Measurements from ENCODE around the gene VAT1. TPM values are rescaled to one million over a fixed set of nuclear protein-coding genes. Genes with fewer than 3 reads are reported as not detected.
"Not testable (repeated sequence)": the region's sequence is repeated elsewhere in the genome, so short reads cannot be mapped to it uniquely, and the experiment has no call there.

VAT1 gene
- polyA plus RNA-seq, 1 experiment, result 236 TPM

DNA sequence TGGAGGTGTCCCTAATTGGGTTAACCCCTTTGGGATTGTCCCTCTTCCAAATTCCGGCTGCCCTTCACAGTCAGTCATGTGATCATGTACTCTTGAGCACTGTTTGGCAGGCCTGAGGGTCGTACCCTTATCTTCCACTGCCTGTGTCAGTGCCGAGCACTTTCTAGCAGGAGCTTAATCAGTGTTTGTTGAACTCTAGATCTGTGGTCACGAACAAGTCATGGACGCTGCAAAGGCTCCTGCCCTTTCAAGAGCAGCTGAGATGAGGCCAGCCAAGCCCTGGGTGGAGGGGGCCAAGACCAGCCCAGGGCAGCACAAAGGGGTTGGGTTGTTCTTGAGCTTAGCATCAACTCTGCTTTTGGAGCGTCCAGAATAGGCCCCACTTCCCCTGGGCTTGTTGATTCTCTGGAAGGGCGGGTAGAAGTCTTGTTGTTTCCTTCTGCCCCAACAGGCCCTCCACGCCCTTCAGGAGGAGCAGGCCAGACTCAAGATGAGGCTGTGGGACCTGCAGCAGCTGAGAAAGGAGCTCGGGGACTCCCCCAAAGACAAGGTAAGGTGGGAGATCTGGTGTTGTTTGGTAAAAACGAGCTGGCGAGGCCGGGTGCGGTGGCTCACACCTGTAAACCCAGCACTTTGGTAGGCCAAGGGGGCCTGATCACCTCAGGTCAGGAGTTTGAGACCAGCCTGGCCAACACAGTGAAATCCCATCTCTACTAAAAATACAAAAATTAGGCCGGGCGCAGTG lies 10.3 kb downstream of the VAT1 start:
- no peak overlapping the region for H3K27ac ChIP-seq (ENCODE audit: low read depth, low read length)
- no peaks in the 10 kb centered on the region for H3K27me3 ChIP-seq (ENCODE audit: control insufficient read depth, insufficient read depth, low read length)
- no peaks in the 10 kb centered on the region for H3K9me3 ChIP-seq (ENCODE audit: control insufficient read depth, insufficient read depth, low read length)
- no peak for TF ChIP-seq CTCF (IDR thresholded peaks at IDR 0.05; ENCODE audit: low read depth, low read length)
- POLR2A ChIA-PET, result interaction anchor here (2.6 kb wide), 1 partner anchor 14 kb away, joined by 10 read pairs; the partner anchor contains the start of gene RPL27
- CTCF ChIA-PET, result interaction anchor here (1.5 kb wide), 1 partner anchor 13 kb away, joined by 6 read pairs; no protein-coding TSS in a partner anchor
- H3K4me3 ChIP-seq (ENCODE audit: low read depth, low read length), result no peak overlapping the region
- DNase-seq (ENCODE audit: low read depth, low spot score), result no peak

GRCh38 chr17:43010667-43011308 lies 11.4 kb downstream of the VAT1 start:
- H3K27me3 ChIP-seq (ENCODE audit: control insufficient read depth, insufficient read depth, low read length), result no peaks in the 10 kb centered on the region
- H3K9me3 ChIP-seq (ENCODE audit: control insufficient read depth, insufficient read depth, low read length), result no peaks in the 10 kb centered on the region
- no peak for DNase-seq (ENCODE audit: low read depth, low spot score)
- no peak overlapping the region for H3K4me3 ChIP-seq (ENCODE audit: low read depth, low read length)
- ChIA-PET POLR2A (no interaction called here), CTCF (interaction anchor here (1.0 kb wide), 1 partner anchor 13 kb away, joined by 3 read pairs; no protein-coding TSS in a partner anchor)
- H3K27ac ChIP-seq (ENCODE audit: low read depth, low read length), result no peak overlapping the region
- TF ChIP-seq CTCF (IDR thresholded peaks at IDR 0.05; ENCODE audit: low read depth, low read length), result no peak

DNA sequence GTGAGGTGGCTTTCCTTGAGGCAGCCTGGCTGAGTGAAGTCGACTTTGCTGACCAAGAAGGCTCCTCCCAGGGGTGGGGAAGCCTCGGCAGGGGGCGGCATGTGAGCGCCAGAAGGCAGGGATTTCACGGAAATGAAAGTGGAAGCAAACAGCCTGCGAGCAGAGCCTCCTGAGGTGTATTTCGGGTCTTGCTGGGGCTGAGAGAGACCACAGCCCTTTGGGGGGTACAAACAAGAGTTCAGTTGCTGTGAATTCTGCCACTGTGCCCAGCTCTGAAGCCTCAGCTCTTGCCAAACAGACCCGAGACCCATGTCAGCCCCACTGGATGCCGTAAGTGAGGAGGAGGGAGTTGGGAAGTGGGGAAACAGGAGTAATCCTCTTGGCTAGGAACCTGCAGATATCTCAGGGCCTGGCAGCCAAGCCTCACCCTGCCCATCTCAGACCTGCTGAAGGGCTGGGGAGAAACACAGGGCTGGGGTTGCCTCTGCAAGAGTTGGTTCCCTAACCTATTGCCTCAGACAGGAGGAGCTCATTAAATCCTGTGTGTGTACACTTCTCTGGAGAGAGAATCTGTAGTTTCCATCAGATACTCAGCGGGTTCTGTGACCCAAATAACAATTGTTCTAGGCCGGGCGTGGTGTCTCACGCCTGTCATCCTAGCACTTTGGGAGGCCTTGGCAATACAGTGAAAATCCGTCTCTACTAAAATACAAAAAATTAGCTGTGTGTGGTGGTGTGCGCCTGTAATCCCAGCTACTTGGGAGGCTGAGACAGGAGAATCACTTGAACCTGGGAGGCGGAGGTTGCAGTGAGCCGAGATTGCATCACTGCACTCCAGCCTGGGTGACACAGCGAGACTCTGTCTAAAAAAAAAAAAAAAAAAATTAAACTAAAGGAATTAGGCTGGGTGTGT lies 15.3 kb downstream of the VAT1 start, which contains the start of gene IFI35:
Gene IFI35, plus strand, starts transcription at position 146 of the 913 bp plus-strand sequence. Its CDS starts 164 bp downstream, at position 310.
- Histone ChIP-seq H3K27me3 (ENCODE audit: control insufficient read depth, insufficient read depth, low read length) (no peaks in the 10 kb centered on the region), H3K4me3 (ENCODE audit: low read depth, low read length) (peak within 1 kb of the TSS; percentile 89), H3K27ac (ENCODE audit: low read depth, low read length) (peak within 1 kb of the TSS; percentile 94), H3K9me3 (ENCODE audit: control insufficient read depth, insufficient read depth, low read length) (no peaks in the 10 kb centered on the region)
- peak; percentile 52 for DNase-seq (ENCODE audit: low read depth, low spot score)
- ChIA-PET POLR2A (interaction anchor here (0.6 to 2.0 kb wide), 6 partner anchors 9 to 595 kb away, joined by 3 to 22 read pairs (median 6); partner anchors contain the start of genes RPL27 and VAT1), CTCF (interaction anchor here (0.5 to 2.0 kb wide), 3 partner anchors 9 to 264 kb away, joined by 4 to 12 read pairs (median 5); partner anchors contain the start of gene RPL27)
- peak; percentile 31 for TF ChIP-seq CTCF (IDR thresholded peaks at IDR 0.05; ENCODE audit: low read depth, low read length)

- DNase-seq (ENCODE audit: low read depth, low spot score), result no peak
- POLR2A ChIA-PET, result interaction anchor here (0.6 to 0.7 kb wide), 2 partner anchors 12 to 395 kb away, joined by 3 to 6 read pairs; no protein-coding TSS in a partner anchor
- H3K27ac ChIP-seq (ENCODE audit: low read depth, low read length), result peak overlapping the region; percentile 21
- TF ChIP-seq CTCF (IDR thresholded peaks at IDR 0.05; ENCODE audit: low read depth, low read length), result no peak
- peaks cover 1% of the 10 kb centered on the region; the same call in 1 of the 2 replicates for H3K9me3 ChIP-seq (ENCODE audit: control insufficient read depth, insufficient read depth, low read length)
- CTCF ChIA-PET, result no interaction called here
- H3K27me3 ChIP-seq (ENCODE audit: control insufficient read depth, insufficient read depth, low read length), result no peaks in the 10 kb centered on the region
- H3K4me3 ChIP-seq (ENCODE audit: low read depth, low read length), result no peak overlapping the region
These were observed 18.5 kb downstream of the VAT1 start for GRCh38 chr17:43003542-43004172.

DNA sequence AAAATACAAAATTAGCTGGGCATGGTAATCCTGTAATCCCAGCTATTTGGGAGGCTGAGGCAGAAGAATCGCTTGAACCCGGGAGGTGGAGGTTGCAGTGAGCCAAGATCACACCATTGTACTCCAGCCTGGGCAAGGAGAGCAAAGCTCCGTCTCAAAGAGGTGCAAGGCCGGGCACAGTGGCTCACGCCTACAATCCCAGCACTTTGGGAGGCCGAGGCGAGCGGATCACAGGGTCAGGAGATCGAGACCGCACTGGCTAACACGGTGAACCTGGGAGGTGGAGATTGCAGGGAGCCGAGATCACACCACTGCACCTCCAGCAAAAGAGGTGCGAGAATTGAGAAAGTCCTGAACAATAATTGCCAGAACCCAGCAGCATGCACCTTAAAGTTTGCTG lies 21.3 kb downstream of the VAT1 start:
- H3K4me3 ChIP-seq (ENCODE audit: low read depth, low read length); H3K27me3 ChIP-seq (ENCODE audit: control insufficient read depth, insufficient read depth, low read length); H3K9me3 ChIP-seq (ENCODE audit: control insufficient read depth, insufficient read depth, low read length); DNase-seq (ENCODE audit: low read depth, low spot score); CTCF ChIA-PET; H3K27ac ChIP-seq (ENCODE audit: low read depth, low read length); POLR2A ChIA-PET: not testable (repeated sequence)

Measured in AG04450 (cell line).